AG04449 (cell line): ENCODE data around the gene KCNN3.

Experiments
- CTCF ChIA-PET: fragments of 350-600 bp; formaldehyde crosslinking; extraction: SDS; loops from one replicate; lab custom pipeline; 2021; ENCODE audit warnings: antibody characterized with exemption; lab: Yijun Ruan, JAX
- POLR2A ChIA-PET: fragments of 400-600, 350-600 bp; formaldehyde crosslinking; extraction: SDS; loops from one replicate; lab custom pipeline; 2020; ENCODE audit warnings: antibody characterized with exemption, inconsistent platforms; lab: Yijun Ruan, JAX
- DNase-seq: peaks from one replicate; pipeline ENCODE4 v3.0.0-alpha.2; 2010; ENCODE audit warnings: low read depth, low spot score
- H3K4me3 ChIP-seq: 2 replicates; pipeline ENCODE4 v1.5.1; 2011; ENCODE audit warnings: low read depth, mild to moderate bottlenecking, control low read depth, low read length
- CTCF ChIP-seq: IDR thresholded peaks from one replicate; pipeline ENCODE4 v1.5.1; 2011; ENCODE audit warnings: mild to moderate bottlenecking, moderate library complexity, low read length, control low read depth, inconsistent platforms; ENCODE audit not compliant: insufficient read depth; ENCODE audit errors: missing control alignments

The KCNN3 gene

GRCh38 chr1:154755858-154756730 lies 114.0 kb downstream of the KCNN3 start:
- TF ChIP-seq CTCF, result no peak
- ChIA-PET CTCF (no interaction called here), POLR2A (interaction anchor here (0.7 kb wide), 1 partner anchor 247 kb away, joined by 4 read pairs; no protein-coding TSS in a partner anchor)
- DNase-seq, result no peak
- H3K4me3 ChIP-seq, result no peak overlapping the region

GRCh38 chr1:154753426-154753825 lies 116.7 kb downstream of the KCNN3 start:
- H3K4me3 ChIP-seq, result no peak overlapping the region
- ChIA-PET POLR2A (no interaction called here), CTCF (interaction anchor here (0.7 to 1.7 kb wide), 2 partner anchors 12 to 194 kb away, joined by 3 to 4 read pairs; no protein-coding TSS in a partner anchor)
- TF ChIP-seq CTCF, result no peak
- no peak for DNase-seq

GRCh38 chr1:154752273-154753030 lies 117.6 kb downstream of the KCNN3 start:
- no peak overlapping the region for H3K4me3 ChIP-seq
- POLR2A ChIA-PET, result no interaction called here
- TF ChIP-seq CTCF, result no peak
- no peak for DNase-seq
- CTCF ChIA-PET, result interaction anchor here (0.7 to 1.7 kb wide), 2 partner anchors 11 to 193 kb away, joined by 3 to 4 read pairs; no protein-coding TSS in a partner anchor

GRCh38 chr1:154751690-154752089 lies 118.4 kb downstream of the KCNN3 start:
- H3K4me3 ChIP-seq, result no peak overlapping the region
- no peak for DNase-seq
- ChIA-PET CTCF (interaction anchor here (1.3 to 1.7 kb wide), 2 partner anchors 15 to 192 kb away, joined by 3 to 7 read pairs; no protein-coding TSS in a partner anchor), POLR2A (no interaction called here)
- TF ChIP-seq CTCF, result no peak

- POLR2A ChIA-PET, result no interaction called here
- DNase-seq, result no peak
- CTCF ChIA-PET, result interaction anchor here (1.2 to 2.5 kb wide), 6 partner anchors 7 to 191 kb away, joined by 3 to 8 read pairs (median 4); no protein-coding TSS in a partner anchor
Measured at GRCh38 chr1:154750681-154751665, 119.1 kb downstream of the KCNN3 start.

More at GRCh38 chr1:154750681-154751665, 119.1 kb downstream of the KCNN3 start:
- TF ChIP-seq CTCF, result no peak
- H3K4me3 ChIP-seq, result no peak overlapping the region
